HEK293 (cell line): ENCODE results near the gene CCL4.
A peak's percentile ranks its signal among the peaks of the same experiment; 100 is the strongest.

ENCODE experiments used
- CTCF ChIA-PET: fragments of 350-600 bp; formaldehyde crosslinking; extraction: SDS; loops from one replicate; lab custom pipeline; 2021; ENCODE audit warnings: antibody characterized with exemption; lab: Yijun Ruan, JAX
- POLR2A ChIA-PET: fragments of 300-600 bp; formaldehyde crosslinking; extraction: SDS; loops from one replicate; lab custom pipeline; 2020; ENCODE audit warnings: antibody characterized with exemption, inconsistent platforms; lab: Yijun Ruan, JAX
- H3K27ac ChIP-seq: fragments of 200-500 bp; sonication (Bioruptor generic); 2 replicates; pipeline ENCODE4 v1.5.1; 2014; ENCODE audit warnings: low read depth, low read length, control low read depth, inconsistent platforms; ENCODE audit errors: extremely low read depth
- H3K36me3 ChIP-seq, 2 experiments: fragments of 200-500 bp in 1 of 2; sonication (Bioruptor generic) in 1 of 2; 1 replicate in 1 of 2; 2 replicates in 1 of 2; pipeline ENCODE4 v1.5.1; 2014 to 2017; ENCODE audit warnings: inconsistent platforms in 2 of 2, low read length in 2 of 2; ENCODE audit not compliant: control insufficient read depth in 2 of 2, insufficient read depth in 1 of 2
- H3K4me1 ChIP-seq: fragments of 200-500 bp; sonication (Bioruptor generic); 2 replicates; pipeline ENCODE4 v1.5.1; 2014; ENCODE audit warnings: mild to moderate bottlenecking, low read length, inconsistent platforms; ENCODE audit not compliant: control insufficient read depth, insufficient read depth
- H3K4me3 ChIP-seq: 2 replicates; pipeline ENCODE4 v1.5.1; 2011; ENCODE audit warnings: low read depth, mild to moderate bottlenecking, control low read depth, low read length, moderate library complexity
- H3K9me3 ChIP-seq: fragments of 200-500 bp; sonication (Bioruptor generic); 2 replicates; pipeline ENCODE4 v1.5.1; 2014; ENCODE audit warnings: low read depth, low read length, inconsistent platforms; ENCODE audit not compliant: control insufficient read depth, insufficient read depth
- GLIS1 ChIP-seq: fragments of 450-650 bp; formaldehyde crosslinking; IDR thresholded peaks from 2 replicates; pipeline ENCODE4 v1.5.1; 2016; ENCODE audit warnings: missing biosample characterization, missing genetic modification characterization
- GLIS2 ChIP-seq: fragments of 450-650 bp; formaldehyde crosslinking; IDR thresholded peaks from 2 replicates; pipeline ENCODE4 v1.5.1; 2016; ENCODE audit warnings: missing biosample characterization, missing genetic modification characterization
- INSM2 ChIP-seq: fragments of 450-650 bp; formaldehyde crosslinking; IDR thresholded peaks from 2 replicates; pipeline ENCODE4 v1.5.1; 2016; ENCODE audit warnings: missing biosample characterization, missing genetic modification characterization
- PRDM1 ChIP-seq: fragments of 450-650 bp; formaldehyde crosslinking; IDR thresholded peaks from 2 replicates; pipeline ENCODE4; 2016; ENCODE audit warnings: missing biosample characterization, missing genetic modification characterization
- TSHZ1 ChIP-seq: fragments of 450-650 bp; formaldehyde crosslinking; IDR thresholded peaks from 2 replicates; pipeline ENCODE4 v1.5.1; 2016; ENCODE audit warnings: missing biosample characterization, missing genetic modification characterization, borderline replicate concordance
- ZBTB48 ChIP-seq: fragments of 450-650 bp; formaldehyde crosslinking; IDR thresholded peaks from 2 replicates; pipeline ENCODE4 v1.5.1; 2016; ENCODE audit warnings: missing biosample characterization, missing genetic modification characterization
- ZIC2 ChIP-seq: fragments of 450-650 bp; formaldehyde crosslinking; IDR thresholded peaks from 2 replicates; pipeline ENCODE4 v1.5.1; 2016; ENCODE audit warnings: missing biosample characterization, missing genetic modification characterization
- ZNF140 ChIP-seq: fragments of 450-650 bp; formaldehyde crosslinking; IDR thresholded peaks from 2 replicates; pipeline ENCODE4 v1.5.1; 2016; ENCODE audit warnings: missing biosample characterization, missing genetic modification characterization
- ZNF37A ChIP-seq: fragments of 450-650 bp; IDR thresholded peaks from 2 replicates; pipeline ENCODE4 v1.5.1; 2018; ENCODE audit warnings: missing biosample characterization, missing genetic modification characterization
- ZNF473 ChIP-seq: fragments of 450-650 bp; formaldehyde crosslinking; IDR thresholded peaks from 2 replicates; pipeline ENCODE4 v1.5.1; 2017; ENCODE audit warnings: missing biosample characterization, missing genetic modification characterization
- ZNF510 ChIP-seq: fragments of 450-650 bp; formaldehyde crosslinking; IDR thresholded peaks from 2 replicates; pipeline ENCODE4 v1.5.1; 2018; ENCODE audit warnings: mild to moderate bottlenecking, missing genetic modification characterization, missing biosample characterization; ENCODE audit not compliant: insufficient replicate concordance
- ZNF701 ChIP-seq: fragments of 450-650 bp; formaldehyde crosslinking; IDR thresholded peaks from 2 replicates; pipeline ENCODE4 v1.5.1; 2016; ENCODE audit warnings: missing biosample characterization, missing genetic modification characterization
- ZNF791 ChIP-seq: fragments of 450-650 bp; formaldehyde crosslinking; IDR thresholded peaks from 2 replicates; pipeline ENCODE4 v1.5.1; 2016; ENCODE audit warnings: missing biosample characterization, missing genetic modification characterization
- ZSCAN16 ChIP-seq: fragments of 450-650 bp; formaldehyde crosslinking; IDR thresholded peaks from 2 replicates; pipeline ENCODE4 v1.5.1; 2016; ENCODE audit warnings: missing biosample characterization, missing genetic modification characterization
- TF ChIP-seq, protein P1 (sequence below): fragments of 450-650 bp; formaldehyde crosslinking; IDR thresholded peaks from 2 replicates; pipeline ENCODE4 v1.5.1; 2017; ENCODE audit warnings: missing biosample characterization, missing genetic modification characterization
- TF ChIP-seq, protein P2 (sequence below): fragments of 450-650 bp; formaldehyde crosslinking; conservative IDR thresholded peaks from 2 replicates; pipeline ENCODE4 v1.5.1; 2016; ENCODE audit warnings: low read depth, missing biosample characterization, missing genetic modification characterization
- TF ChIP-seq, protein P3 (sequence below): fragments of 450-650 bp; IDR thresholded peaks from 2 replicates; pipeline ENCODE4 v1.5.1; 2018; ENCODE audit warnings: missing biosample characterization, mild to moderate bottlenecking, missing genetic modification characterization

The CCL4 gene

GRCh38 chr17:36127199-36127893 is 23.7 kb downstream of the CCL4 start (continued):
- TF ChIP-seq, protein P1, sequence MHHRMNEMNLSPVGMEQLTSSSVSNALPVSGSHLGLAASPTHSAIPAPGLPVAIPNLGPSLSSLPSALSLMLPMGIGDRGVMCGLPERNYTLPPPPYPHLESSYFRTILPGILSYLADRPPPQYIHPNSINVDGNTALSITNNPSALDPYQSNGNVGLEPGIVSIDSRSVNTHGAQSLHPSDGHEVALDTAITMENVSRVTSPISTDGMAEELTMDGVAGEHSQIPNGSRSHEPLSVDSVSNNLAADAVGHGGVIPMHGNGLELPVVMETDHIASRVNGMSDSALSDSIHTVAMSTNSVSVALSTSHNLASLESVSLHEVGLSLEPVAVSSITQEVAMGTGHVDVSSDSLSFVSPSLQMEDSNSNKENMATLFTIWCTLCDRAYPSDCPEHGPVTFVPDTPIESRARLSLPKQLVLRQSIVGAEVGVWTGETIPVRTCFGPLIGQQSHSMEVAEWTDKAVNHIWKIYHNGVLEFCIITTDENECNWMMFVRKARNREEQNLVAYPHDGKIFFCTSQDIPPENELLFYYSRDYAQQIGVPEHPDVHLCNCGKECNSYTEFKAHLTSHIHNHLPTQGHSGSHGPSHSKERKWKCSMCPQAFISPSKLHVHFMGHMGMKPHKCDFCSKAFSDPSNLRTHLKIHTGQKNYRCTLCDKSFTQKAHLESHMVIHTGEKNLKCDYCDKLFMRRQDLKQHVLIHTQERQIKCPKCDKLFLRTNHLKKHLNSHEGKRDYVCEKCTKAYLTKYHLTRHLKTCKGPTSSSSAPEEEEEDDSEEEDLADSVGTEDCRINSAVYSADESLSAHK (tag by site-specific recombination) = no peak
- TF ChIP-seq, protein P2, sequence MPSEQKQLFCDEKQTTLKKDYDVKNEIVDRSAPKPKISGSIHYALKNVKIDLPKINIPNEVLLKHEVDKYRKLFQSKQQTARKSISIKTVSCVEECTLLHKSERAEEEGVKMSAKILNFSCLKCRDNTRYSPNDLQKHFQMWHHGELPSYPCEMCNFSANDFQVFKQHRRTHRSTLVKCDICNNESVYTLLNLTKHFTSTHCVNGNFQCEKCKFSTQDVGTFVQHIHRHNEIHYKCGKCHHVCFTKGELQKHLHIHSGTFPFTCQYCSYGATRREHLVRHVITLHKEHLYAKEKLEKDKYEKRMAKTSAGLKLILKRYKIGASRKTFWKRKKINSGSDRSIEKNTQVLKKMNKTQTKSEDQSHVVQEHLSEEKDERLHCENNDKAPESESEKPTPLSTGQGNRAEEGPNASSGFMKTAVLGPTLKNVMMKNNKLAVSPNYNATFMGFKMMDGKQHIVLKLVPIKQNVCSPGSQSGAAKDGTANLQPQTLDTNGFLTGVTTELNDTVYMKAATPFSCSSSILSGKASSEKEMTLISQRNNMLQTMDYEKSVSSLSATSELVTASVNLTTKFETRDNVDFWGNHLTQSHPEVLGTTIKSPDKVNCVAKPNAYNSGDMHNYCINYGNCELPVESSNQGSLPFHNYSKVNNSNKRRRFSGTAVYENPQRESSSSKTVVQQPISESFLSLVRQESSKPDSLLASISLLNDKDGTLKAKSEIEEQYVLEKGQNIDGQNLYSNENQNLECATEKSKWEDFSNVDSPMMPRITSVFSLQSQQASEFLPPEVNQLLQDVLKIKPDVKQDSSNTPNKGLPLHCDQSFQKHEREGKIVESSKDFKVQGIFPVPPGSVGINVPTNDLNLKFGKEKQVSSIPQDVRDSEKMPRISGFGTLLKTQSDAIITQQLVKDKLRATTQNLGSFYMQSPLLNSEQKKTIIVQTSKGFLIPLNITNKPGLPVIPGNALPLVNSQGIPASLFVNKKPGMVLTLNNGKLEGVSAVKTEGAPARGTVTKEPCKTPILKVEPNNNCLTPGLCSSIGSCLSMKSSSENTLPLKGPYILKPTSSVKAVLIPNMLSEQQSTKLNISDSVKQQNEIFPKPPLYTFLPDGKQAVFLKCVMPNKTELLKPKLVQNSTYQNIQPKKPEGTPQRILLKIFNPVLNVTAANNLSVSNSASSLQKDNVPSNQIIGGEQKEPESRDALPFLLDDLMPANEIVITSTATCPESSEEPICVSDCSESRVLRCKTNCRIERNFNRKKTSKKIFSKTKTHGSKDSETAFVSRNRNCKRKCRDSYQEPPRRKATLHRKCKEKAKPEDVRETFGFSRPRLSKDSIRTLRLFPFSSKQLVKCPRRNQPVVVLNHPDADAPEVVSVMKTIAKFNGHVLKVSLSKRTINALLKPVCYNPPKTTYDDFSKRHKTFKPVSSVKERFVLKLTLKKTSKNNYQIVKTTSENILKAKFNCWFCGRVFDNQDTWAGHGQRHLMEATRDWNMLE = no peak
- TF ChIP-seq PRDM1 = no peak

DNA sequence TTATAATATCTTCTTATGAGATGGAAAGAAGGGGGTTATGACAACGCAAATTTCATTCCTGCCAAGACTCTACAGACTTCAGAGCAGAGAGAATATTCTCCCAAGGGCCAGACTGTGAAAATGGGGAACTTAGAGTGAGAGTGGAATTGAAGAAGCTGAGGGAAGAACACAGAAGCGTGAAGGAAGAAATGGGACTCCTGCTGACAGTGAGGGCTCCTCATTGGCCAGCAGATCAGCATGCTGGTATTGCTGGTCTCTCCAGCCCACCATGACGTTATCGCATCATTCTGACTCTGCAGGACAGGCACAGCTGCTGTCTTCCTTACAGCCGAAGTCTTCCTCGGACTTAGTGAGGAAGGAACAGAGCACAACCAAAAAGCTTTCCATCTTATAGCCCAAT is 24.3 kb downstream of the CCL4 start:
- ChIA-PET POLR2A (no interaction called here), CTCF (interaction anchor here (0.7 to 16.2 kb wide), 6 partner anchors 8 to 355 kb away, joined by 3 to 319 read pairs (median 4); no protein-coding TSS in a partner anchor)
- Histone ChIP-seq H3K4me3 (no peak overlapping the region), H3K4me1 (no peaks in the 10 kb centered on the region), H3K9me3 (peaks cover 2% of the 10 kb centered on the region; the same call in 1 of the 2 replicates), H3K27ac (no peak overlapping the region), H3K36me3 (no peaks in the 10 kb centered on the region)
- no peak for TF ChIP-seq ZNF791
- no peak for TF ChIP-seq ZNF701 (tag by site-specific recombination)
- TF ChIP-seq INSM2 (tag by site-specific recombination) = no peak
- TF ChIP-seq, protein P3, sequence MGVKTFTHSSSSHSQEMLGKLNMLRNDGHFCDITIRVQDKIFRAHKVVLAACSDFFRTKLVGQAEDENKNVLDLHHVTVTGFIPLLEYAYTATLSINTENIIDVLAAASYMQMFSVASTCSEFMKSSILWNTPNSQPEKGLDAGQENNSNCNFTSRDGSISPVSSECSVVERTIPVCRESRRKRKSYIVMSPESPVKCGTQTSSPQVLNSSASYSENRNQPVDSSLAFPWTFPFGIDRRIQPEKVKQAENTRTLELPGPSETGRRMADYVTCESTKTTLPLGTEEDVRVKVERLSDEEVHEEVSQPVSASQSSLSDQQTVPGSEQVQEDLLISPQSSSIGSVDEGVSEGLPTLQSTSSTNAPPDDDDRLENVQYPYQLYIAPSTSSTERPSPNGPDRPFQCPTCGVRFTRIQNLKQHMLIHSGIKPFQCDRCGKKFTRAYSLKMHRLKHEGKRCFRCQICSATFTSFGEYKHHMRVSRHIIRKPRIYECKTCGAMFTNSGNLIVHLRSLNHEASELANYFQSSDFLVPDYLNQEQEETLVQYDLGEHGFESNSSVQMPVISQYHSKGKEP = no peak
- 0 out of 2 replicates have a peak, but pooled peaks have one; percentile 15 for TF ChIP-seq ZIC2 (tag by site-specific recombination)
- TF ChIP-seq ZNF473 (tag by site-specific recombination) = no peak
- no peak for TF ChIP-seq ZNF140 (tag by site-specific recombination)

- H3K27ac ChIP-seq = no peak overlapping the region
- POLR2A ChIA-PET = no interaction called here
- H3K9me3 ChIP-seq = peaks cover 2% of the 10 kb centered on the region; the same call in 1 of the 2 replicates
- no peaks in the 10 kb centered on the region for H3K36me3 ChIP-seq
- no peak overlapping the region for H3K4me3 ChIP-seq
- CTCF ChIA-PET = interaction anchor here (0.7 to 16.2 kb wide), 6 partner anchors 8 to 355 kb away, joined by 3 to 319 read pairs (median 4); no protein-coding TSS in a partner anchor
- peaks cover 2% of the 10 kb centered on the region for H3K4me1 ChIP-seq
- TF ChIP-seq GLIS2 (tag by site-specific recombination) (no peak), ZNF473 (tag by site-specific recombination) (no peak), GLIS1 (tag by site-specific recombination) (no peak), ZNF37A (no peak), TSHZ1 (tag by site-specific recombination) (no peak), ZSCAN16 (tag by site-specific recombination) (no peak), ZBTB48 (no peak), ZNF510 (tag by site-specific recombination) (no peak)
Observed at GRCh38 chr17:36128411-36128978, 24.9 kb downstream of the CCL4 start.
